Glomerular visceral epithelial cell (primary cell): Measurements from ENCODE around the gene LRMDA.

Experiments
- DNase-seq: peaks from one replicate; pipeline ENCODE4 v3.0.0-alpha.2; 2016; ENCODE audit errors: extremely low spot score

The LRMDA gene

GRCh38 chr10:75475460-75476182 is 44.2 kb downstream of the LRMDA start:
- DNase-seq = no peak

- no peak for DNase-seq
Observed at GRCh38 chr10:75476569-75476968, 45.1 kb downstream of the LRMDA start.

GRCh38 chr10:75476985-75477384 is 45.6 kb downstream of the LRMDA start:
- no peak for DNase-seq

- DNase-seq = no peak
Observed at GRCh38 chr10:75477680-75478079, 46.3 kb downstream of the LRMDA start.

- no peak for DNase-seq
Observed at GRCh38 chr10:75480374-75480773, 49.0 kb downstream of the LRMDA start.

GRCh38 chr10:75483188-75483587 is 51.8 kb downstream of the LRMDA start:
- DNase-seq = no peak

- no peak for DNase-seq
Observed at GRCh38 chr10:75484717-75485116, 53.3 kb downstream of the LRMDA start.

GRCh38 chr10:75486591-75486990 is 55.2 kb downstream of the LRMDA start:
- DNase-seq = no peak

- no peak for DNase-seq
Observed at GRCh38 chr10:75487087-75487754, 55.8 kb downstream of the LRMDA start.

GRCh38 chr10:75487755-75488125 is 56.3 kb downstream of the LRMDA start:
- no peak for DNase-seq

GRCh38 chr10:75492173-75492925 is 60.9 kb downstream of the LRMDA start:
- no peak for DNase-seq

GRCh38 chr10:75493464-75493863 is 62.0 kb downstream of the LRMDA start:
- no peak for DNase-seq

- DNase-seq = no peak
Observed at GRCh38 chr10:75495434-75496190, 64.2 kb downstream of the LRMDA start.

- no peak for DNase-seq
Observed at GRCh38 chr10:75496191-75496567, 64.8 kb downstream of the LRMDA start.

- no peak for DNase-seq
Observed at GRCh38 chr10:75497997-75498883, 66.8 kb downstream of the LRMDA start.

- DNase-seq = no peak
Observed at GRCh38 chr10:75498884-75499350, 67.5 kb downstream of the LRMDA start.

GRCh38 chr10:75499556-75500160 is 68.2 kb downstream of the LRMDA start:
- DNase-seq = no peak

- no peak for DNase-seq
Observed at GRCh38 chr10:75502389-75502788, 71.0 kb downstream of the LRMDA start.

GRCh38 chr10:75502838-75503237 is 71.4 kb downstream of the LRMDA start:
- no peak for DNase-seq

- no peak for DNase-seq
Observed at GRCh38 chr10:75505293-75505692, 73.9 kb downstream of the LRMDA start.
